Epithelial cell of proximal tubule (primary cell): ENCODE results near the gene DTNA. TPM values are rescaled to one million over a fixed set of nuclear protein-coding genes. Genes with fewer than 3 reads are reported as not detected.
"Not testable (repeated sequence)": the region's sequence is repeated elsewhere in the genome, so short reads cannot be mapped to it uniquely, and the experiment has no call there.

ENCODE experiments used
- DNase-seq: peaks from one replicate; pipeline ENCODE4 v3.0.0-alpha.2; 2011; ENCODE audit warnings: low read depth
- H3K4me3 ChIP-seq: 2 replicates; pipeline ENCODE4 v1.5.1; 2011; ENCODE audit warnings: low read depth, mild to moderate bottlenecking, low read length
- CTCF ChIP-seq: conservative IDR thresholded peaks from 2 replicates; pipeline ENCODE4 v1.5.1; 2012; ENCODE audit warnings: low read depth, mild to moderate bottlenecking, low read length
- total RNA-seq: library from RNA; depleted of rRNA; stranded (reverse); fragments of >200 nt; gene quantifications from 2 replicates; pipeline ENCODE4 v1.2.3, GENCODE V29; 2015

The DTNA gene
- total RNA-seq, 1 donor from 2014 or later = 15.2 TPM

GRCh38 chr18:34913837-34914661, 204.0 kb downstream of the DTNA start:
- no peak for DNase-seq
- no peak overlapping the region for H3K4me3 ChIP-seq
- TF ChIP-seq CTCF = no peak

- no peak for DNase-seq
- no peak for TF ChIP-seq CTCF
- H3K4me3 ChIP-seq = no peak overlapping the region
These were observed 204.9 kb downstream of the DTNA start for GRCh38 chr18:34915046-34915445.

- DNase-seq, H3K4me3 ChIP-seq: not testable (repeated sequence)
These were observed 206.4 kb downstream of the DTNA start for GRCh38 chr18:34916539-34916938.

GRCh38 chr18:34918856-34919255, 208.8 kb downstream of the DTNA start:
- TF ChIP-seq CTCF = no peak

GRCh38 chr18:34921226-34921625, 211.1 kb downstream of the DTNA start:
- no peak overlapping the region for H3K4me3 ChIP-seq
- no peak for DNase-seq
- TF ChIP-seq CTCF = no peak

More at GRCh38 chr18:34918856-34919255, 208.8 kb downstream of the DTNA start:
- no peak for DNase-seq
- H3K4me3 ChIP-seq = no peak overlapping the region

GRCh38 chr18:34921811-34922385, 211.8 kb downstream of the DTNA start:
- DNase-seq = no peak
- TF ChIP-seq CTCF = no peak
- no peak overlapping the region for H3K4me3 ChIP-seq

GRCh38 chr18:34922594-34922993, 212.5 kb downstream of the DTNA start:
- H3K4me3 ChIP-seq, DNase-seq: not testable (repeated sequence)

- TF ChIP-seq CTCF = no peak
- no peak for DNase-seq
- no peak overlapping the region for H3K4me3 ChIP-seq
These were observed 213.8 kb downstream of the DTNA start for GRCh38 chr18:34923911-34924310.
